A549 treated with RU486 at 1 μM for 4 hours (cell line): Measurements from ENCODE around the gene WSB1. TPM values are rescaled to one million over a fixed set of nuclear protein-coding genes. Genes with fewer than 3 reads are reported as not detected.

Source experiments
- total RNA-seq: library from RNA; stranded (reverse); fragments of 200-300 nt; extraction: Qiagen RNA extraction; gene quantifications from 5 replicates; pipeline ENCODE4 v1.2.3, GENCODE V29; 2022; ENCODE audit warnings: low read depth

WSB1 gene
- 60.1 to 80.0 TPM (median 70.6 TPM) in 5 replicates for total RNA-seq

GRCh38 chr17:27293898-27294688 is at the start of gene WSB1:
Gene WSB1 (plus strand): TSS chr17:27294114. CDS start chr17:27294396, 282 bp downstream.

Other genes with a start within 250 kb of the WSB1 start
- 11.8 to 22.0 TPM (median 14.7 TPM) in 5 replicates for gene KSR1, start 162.3 kb downstream of the WSB1 start, total RNA-seq